Measurements from ENCODE around the gene MCEMP1.

MCEMP1 gene

GRCh38 chr19:7676854-7677253 lies at the start of gene MCEMP1:
Gene MCEMP1 (plus strand): TSS chr19:7677090. CDS start chr19:7677121, 31 bp downstream.
- no peak for DNase-seq

- DNase-seq: no peak
Measured at GRCh38 chr19:7627166-7627565, 49.7 kb upstream of the MCEMP1 start.

GRCh38 chr19:7628589-7629311 lies 48.1 kb upstream of the MCEMP1 start:
- DNase-seq: no peak

- peak; percentile 98 for DNase-seq
Measured at GRCh38 chr19:7629347-7630054, 47.4 kb upstream of the MCEMP1 start, which contains the start of the genes PET100 and XAB2. Gene PET100 (plus strand): TSS chr19:7629793. CDS start chr19:7629834, 41 bp downstream. Gene XAB2 (minus strand): TSS chr19:7629545. CDS start chr19:7629527, 18 bp downstream.

GRCh38 chr19:7631577-7631976 lies 45.3 kb upstream of the MCEMP1 start:
- no peak for DNase-seq

GRCh38 chr19:7632340-7633203 lies 44.3 kb upstream of the MCEMP1 start:
- DNase-seq: no peak

GRCh38 chr19:7633698-7634097 lies 43.2 kb upstream of the MCEMP1 start, which contains the start of gene PCP2:
Gene PCP2 (minus strand): TSS chr19:7633719. CDS start chr19:7633457, 262 bp downstream.
- no peak for DNase-seq

- DNase-seq: no peak
Measured at GRCh38 chr19:7635670-7636069, 41.2 kb upstream of the MCEMP1 start.

GRCh38 chr19:7636317-7636690 lies 40.6 kb upstream of the MCEMP1 start:
- no peak for DNase-seq

GRCh38 chr19:7636691-7637373 lies 40.1 kb upstream of the MCEMP1 start, which contains the start of gene STXBP2:
Gene STXBP2 (plus strand): TSS chr19:7637110. CDS start chr19:7637150, 40 bp downstream.
- DNase-seq: peak; percentile 95

GRCh38 chr19:7637374-7638256 lies 39.3 kb upstream of the MCEMP1 start:
- peak; percentile 37 for DNase-seq

GRCh38 chr19:7638802-7639465 lies 38.0 kb upstream of the MCEMP1 start:
- DNase-seq: no peak

GRCh38 chr19:7639863-7640348 lies 37.0 kb upstream of the MCEMP1 start:
- DNase-seq: no peak

- no peak for DNase-seq
Measured at GRCh38 chr19:7640803-7641202, 36.1 kb upstream of the MCEMP1 start.

- DNase-seq: no peak
Measured at GRCh38 chr19:7641290-7642276, 35.3 kb upstream of the MCEMP1 start.

- DNase-seq: no peak
Measured at GRCh38 chr19:7642295-7643030, 34.4 kb upstream of the MCEMP1 start.

- DNase-seq: no peak
Measured at GRCh38 chr19:7643031-7643415, 33.9 kb upstream of the MCEMP1 start.
